ENCODE data around the gene MAPK1. TPM values are rescaled to one million over a fixed set of nuclear protein-coding genes. Genes with fewer than 3 reads are reported as not detected.
"Not testable (repeated sequence)": the region's sequence is repeated elsewhere in the genome, so short reads cannot be mapped to it uniquely, and the experiment has no call there.

The MAPK1 gene
- total and polyA plus RNA-seq, 11 donors, result 8.0 to 140 (median 105) TPM

DNA sequence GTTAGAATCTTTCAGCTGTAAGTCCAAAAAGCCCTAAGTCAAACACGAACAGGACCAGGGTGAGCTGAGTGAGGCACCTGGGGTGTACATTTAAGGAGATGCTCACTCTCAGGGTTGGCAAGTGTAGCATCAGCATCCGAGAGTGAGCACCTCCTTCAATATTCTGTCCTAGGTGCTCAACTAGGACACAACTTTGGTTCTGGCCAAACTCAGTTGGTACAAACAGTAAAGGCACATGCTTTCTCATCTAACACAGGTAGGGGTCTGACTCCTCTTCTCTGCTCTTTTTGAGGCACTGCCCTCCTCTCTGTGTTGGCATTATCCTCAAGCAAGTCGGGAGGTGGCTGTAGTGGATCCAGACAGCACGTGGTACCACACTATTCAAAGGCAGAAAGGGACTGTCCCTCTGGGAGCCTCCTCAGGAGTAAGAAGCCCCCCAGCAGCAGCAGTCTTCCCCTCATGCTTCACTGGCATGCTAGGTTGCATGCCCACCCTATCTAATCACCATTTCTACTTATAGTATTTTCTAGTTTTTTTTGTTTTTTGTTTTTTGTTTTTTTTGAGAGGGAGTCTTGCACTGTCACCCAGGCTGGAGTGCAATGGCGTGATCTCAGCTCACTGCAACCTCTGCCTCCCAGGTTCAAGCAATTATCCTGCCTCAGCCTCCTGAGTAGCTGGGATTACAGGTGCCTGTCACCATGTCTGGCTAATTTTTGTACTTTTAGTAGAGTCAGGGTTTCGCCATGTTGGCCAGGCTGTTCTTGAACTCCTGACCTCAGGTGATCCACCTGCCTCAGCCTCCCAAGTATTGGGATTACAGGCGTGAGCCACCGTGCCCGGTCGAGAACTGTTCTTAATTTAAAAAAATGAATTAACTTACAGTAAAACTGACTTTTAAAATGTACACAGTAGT, 14.7 kb upstream of the MAPK1 start:
- WGBS, 4 donors, result 90 to 94% (median 92%) methylated on average over 10 of the region's 10 CpGs
- intact Hi-C loops (cut with DNase I), result no loop called here
- DNase-seq, result no peak
- TF ChIP-seq CTCF (IDR thresholded peaks at IDR 0.05) (no peak), POLR2A (IDR thresholded peaks at IDR 0.05) (no peak)
- H3K9me3 ChIP-seq, result no peaks in the 10 kb centered on the region
- no peaks in the 10 kb centered on the region for H3K27me3 ChIP-seq
- H3K4me1 ChIP-seq, result peaks cover 0 to 2% (median 0%) of the 10 kb centered on the region in 12 donors
- no peak for ATAC-seq
- no peak overlapping the region for H3K4me3 ChIP-seq
- H3K27ac ChIP-seq, result no peak overlapping the region
- H3K36me3 ChIP-seq, result no peaks in the 10 kb centered on the region

- H3K4me1 ChIP-seq, result peaks cover 0 to 9% (median 0%) of the 10 kb centered on the region in 12 donors
- no peaks in the 10 kb centered on the region for H3K36me3 ChIP-seq
- H3K4me3 ChIP-seq, result no peak overlapping the region
- WGBS, 4 donors, result 58 to 66% (median 64%) methylated on average over 4 of the region's 4 CpGs
- ATAC-seq (no peak), DNase-seq (no peak)
- H3K27ac ChIP-seq, result no peak overlapping the region
- intact Hi-C loops (cut with DNase I), result loop anchor here in 2 of 10 donors (5.0 to 10.0 kb wide), 2 partner anchors 48 to 56 kb away; no protein-coding TSS in a partner anchor
- TF ChIP-seq POLR2A (IDR thresholded peaks at IDR 0.05) (no peak), CTCF (IDR thresholded peaks at IDR 0.05) (no peak)
- H3K9me3 ChIP-seq, result no peaks in the 10 kb centered on the region
- no peaks in the 10 kb centered on the region for H3K27me3 ChIP-seq
Measured at GRCh38 chr22:21876486-21877176, 9.2 kb upstream of the MAPK1 start.

DNA sequence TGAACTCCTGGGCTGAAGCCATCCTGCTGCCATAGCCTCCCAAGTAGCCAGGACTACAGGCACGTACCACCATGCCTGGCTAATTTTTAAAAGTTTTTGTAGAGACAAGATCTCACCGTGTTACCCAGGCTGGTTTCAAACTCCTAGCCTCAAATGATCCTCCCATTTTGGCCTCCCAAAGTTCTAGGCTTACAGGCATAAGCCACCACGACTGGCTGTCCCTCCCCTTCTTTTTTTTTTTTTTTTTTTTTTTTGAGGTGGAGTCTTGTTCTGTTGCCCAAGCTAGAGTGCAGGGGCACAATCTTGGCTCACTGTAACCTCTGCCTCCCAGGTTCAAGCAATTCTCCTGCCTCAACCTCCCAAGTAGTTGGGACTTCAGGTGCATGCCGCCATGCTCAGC, 7.5 kb upstream of the MAPK1 start:
- H3K36me3 ChIP-seq, H3K9me3 ChIP-seq, ATAC-seq, H3K4me3 ChIP-seq, DNase-seq, H3K4me1 ChIP-seq, H3K27me3 ChIP-seq, H3K27ac ChIP-seq: not testable (repeated sequence)
- intact Hi-C loops (cut with DNase I), result loop anchor here in 2 of 10 donors (5.0 to 10.0 kb wide), 2 partner anchors 50 to 57 kb away; no protein-coding TSS in a partner anchor
- 83 to 92% (median 89%) methylated on average over 4 of the region's 4 CpGs for WGBS, 4 donors

GRCh38 chr22:21873619-21874018, 6.2 kb upstream of the MAPK1 start:
- H3K4me3 ChIP-seq, result no peak overlapping the region
- H3K27ac ChIP-seq, result no peak overlapping the region
- DNase-seq (no peak), ATAC-seq (no peak)
- 95 to 97% (median 96%) methylated on average over 7 of the region's 7 CpGs for WGBS, 4 donors
- H3K36me3 ChIP-seq, result no peaks in the 10 kb centered on the region
- H3K27me3 ChIP-seq, result no peaks in the 10 kb centered on the region
- no peaks in the 10 kb centered on the region for H3K9me3 ChIP-seq
- no peak for TF ChIP-seq CTCF (IDR thresholded peaks at IDR 0.05)
- TF ChIP-seq POLR2A (IDR thresholded peaks at IDR 0.05), result no peak
- intact Hi-C loops (cut with DNase I), result loop anchor here in 2 of 10 donors (2.0 to 10.0 kb wide), 2 partner anchors 51 to 75 kb away; no protein-coding TSS in a partner anchor
- H3K4me1 ChIP-seq, result peaks cover 0 to 12% (median under 1%) of the 10 kb centered on the region in 12 donors

GRCh38 chr22:21872741-21873140, 5.3 kb upstream of the MAPK1 start:
- not testable (repeated sequence) for H3K27ac ChIP-seq
- 96 to 100% (median 97%) methylated on average over 4 of the region's 4 CpGs for WGBS, 4 donors

More at GRCh38 chr22:21872741-21873140, 5.3 kb upstream of the MAPK1 start:
- not testable (repeated sequence) for ATAC-seq, DNase-seq, H3K9me3 ChIP-seq, H3K27me3 ChIP-seq, H3K4me3 ChIP-seq, H3K36me3 ChIP-seq
- intact Hi-C loops (cut with DNase I), result loop anchor here in 2 of 10 donors (2.0 to 10.0 kb wide), 2 partner anchors 52 to 74 kb away; no protein-coding TSS in a partner anchor
- peaks cover 0 to 20% (median 8%) of the 10 kb centered on the region in 12 donors for H3K4me1 ChIP-seq

All from heart left ventricle (tissue), 16 donors.